ENCODE data around the gene CDK9.
A peak's percentile ranks its signal among the peaks of the same experiment; 100 is the strongest.
"Not testable (repeated sequence)": the region's sequence is repeated elsewhere in the genome, so short reads cannot be mapped to it uniquely, and the experiment has no call there.

Gene CDK9

GRCh38 chr9:127780909-127781308 is 4.9 kb upstream of the CDK9 start:
- DNase-seq, result not testable (repeated sequence)

DNA sequence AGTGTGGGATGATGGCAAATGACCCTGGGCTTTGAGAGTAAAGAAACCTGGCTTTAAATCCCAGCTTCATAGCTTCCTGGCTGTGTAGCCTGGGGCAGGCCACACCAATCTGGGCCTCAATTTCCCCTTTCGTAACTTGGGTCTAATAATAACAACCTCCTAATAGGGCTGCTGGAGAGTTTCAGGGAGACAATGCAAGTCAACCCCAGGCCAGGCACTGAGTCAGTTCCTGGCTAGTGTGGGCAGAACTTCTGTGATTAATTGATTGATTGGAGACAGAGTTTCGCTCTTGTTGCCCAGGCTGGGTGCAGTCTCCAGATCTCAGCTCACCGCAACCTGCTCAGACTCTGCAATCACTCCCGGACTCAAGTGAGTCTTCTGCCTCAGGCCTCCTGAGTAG is 4.0 kb upstream of the CDK9 start:
- DNase-seq, result no peak

DNA sequence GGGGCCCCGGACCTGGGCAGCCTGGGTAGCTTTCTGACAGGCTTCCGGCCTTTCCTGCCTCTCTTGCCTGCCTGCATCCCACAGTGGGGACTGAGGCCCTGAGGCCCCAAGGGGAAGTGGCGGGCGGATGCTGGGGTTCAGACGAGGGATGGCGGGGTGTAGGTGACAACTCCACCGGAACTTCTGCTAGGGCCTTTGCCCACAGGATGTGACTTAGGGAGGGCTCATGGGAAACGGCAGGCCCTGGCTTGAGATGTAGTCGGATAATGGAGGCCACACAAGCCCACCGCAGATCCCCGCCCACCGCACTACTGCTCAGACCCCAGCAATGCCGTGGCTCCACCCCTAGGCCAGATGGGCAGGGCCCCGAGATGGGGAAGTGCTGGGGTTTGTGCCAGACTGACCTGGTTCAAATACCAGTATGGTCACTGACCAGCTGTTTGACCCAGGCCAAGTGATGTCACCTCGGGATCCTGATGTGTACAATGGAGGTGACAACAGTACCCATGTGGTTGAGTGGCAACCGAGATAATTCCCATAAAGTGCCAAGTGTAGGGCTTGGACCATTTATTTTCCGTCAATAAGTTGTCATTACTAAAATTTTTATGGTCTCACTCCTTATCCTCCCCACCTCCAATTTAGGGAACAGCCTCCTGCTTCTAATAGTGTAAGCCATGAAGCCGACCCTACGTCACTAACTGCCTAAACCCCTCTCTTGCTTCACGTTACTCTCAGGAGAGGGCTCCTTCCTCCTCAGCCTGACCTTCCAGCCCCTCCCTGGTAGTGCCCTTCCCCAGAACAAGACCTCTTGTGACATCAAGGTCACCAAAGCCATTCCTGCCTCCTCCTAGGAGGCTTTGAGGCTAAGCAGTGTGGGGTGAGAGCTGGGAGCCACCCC is 2.5 kb upstream of the CDK9 start:
- no peak for DNase-seq

DNA sequence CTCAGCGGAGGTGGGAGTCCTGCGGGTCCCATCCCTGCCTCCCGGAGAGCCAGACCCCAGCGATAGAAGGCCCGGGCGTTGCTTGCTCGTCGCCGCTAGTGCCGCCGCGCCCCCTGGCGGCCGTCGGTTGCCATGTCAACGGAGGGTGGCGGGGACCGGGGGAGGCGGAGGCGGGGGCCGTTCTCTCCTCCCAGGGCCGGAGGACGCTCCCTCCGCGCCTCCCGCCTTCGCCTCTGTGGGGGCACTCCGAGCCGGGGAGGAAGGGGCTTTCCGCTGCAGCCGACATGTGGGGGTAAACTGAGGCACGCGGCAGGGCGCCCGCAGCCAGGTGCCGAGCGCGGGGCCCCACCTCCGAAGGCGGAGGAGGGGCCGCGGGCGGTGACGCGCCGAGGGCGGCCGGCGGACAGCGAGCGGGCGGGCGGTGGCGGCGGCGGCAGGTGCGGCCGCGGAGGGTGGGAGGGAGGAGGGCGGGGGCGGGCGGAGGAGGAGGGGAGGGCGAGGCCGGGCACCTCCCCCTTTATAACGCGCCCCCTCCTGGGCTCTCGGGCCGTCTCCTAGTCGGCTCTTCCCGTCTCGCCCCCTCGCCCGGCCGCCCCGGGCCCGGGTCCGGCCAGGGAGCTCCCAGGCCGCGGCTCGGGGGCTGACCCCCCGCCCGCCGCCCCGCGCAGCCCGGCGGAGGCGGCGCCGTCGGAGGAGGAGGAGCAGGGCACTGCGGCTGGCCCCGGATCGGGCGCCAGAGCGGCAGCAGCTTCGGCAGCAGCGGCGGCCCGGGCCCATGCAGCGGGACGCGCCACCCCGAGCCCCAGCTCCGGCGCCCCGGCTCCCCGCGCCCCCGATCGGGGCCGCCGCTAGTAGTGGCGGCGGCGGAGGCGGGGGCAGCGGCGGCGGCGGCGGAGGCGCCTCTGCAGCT is 556 bp upstream of the CDK9 start:
- peak; percentile 84 for DNase-seq

DNA sequence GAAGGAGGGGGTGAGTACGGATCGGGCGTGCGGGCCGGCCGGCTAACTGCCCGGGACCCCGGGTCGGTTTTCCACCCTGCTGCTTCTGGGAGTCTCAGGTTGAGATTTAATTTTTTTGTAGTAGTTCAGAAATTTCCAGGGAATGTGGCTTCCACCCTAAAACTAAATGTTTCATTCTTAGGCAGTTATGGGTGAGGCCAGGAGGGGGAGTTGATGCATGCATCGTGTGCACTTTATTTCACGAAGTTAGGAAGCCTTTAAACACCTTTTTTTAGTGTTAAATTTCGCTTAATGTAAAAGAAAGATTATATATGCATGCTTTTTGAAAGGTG is 905 bp downstream of the CDK9 start:
- no peak for DNase-seq

DNA sequence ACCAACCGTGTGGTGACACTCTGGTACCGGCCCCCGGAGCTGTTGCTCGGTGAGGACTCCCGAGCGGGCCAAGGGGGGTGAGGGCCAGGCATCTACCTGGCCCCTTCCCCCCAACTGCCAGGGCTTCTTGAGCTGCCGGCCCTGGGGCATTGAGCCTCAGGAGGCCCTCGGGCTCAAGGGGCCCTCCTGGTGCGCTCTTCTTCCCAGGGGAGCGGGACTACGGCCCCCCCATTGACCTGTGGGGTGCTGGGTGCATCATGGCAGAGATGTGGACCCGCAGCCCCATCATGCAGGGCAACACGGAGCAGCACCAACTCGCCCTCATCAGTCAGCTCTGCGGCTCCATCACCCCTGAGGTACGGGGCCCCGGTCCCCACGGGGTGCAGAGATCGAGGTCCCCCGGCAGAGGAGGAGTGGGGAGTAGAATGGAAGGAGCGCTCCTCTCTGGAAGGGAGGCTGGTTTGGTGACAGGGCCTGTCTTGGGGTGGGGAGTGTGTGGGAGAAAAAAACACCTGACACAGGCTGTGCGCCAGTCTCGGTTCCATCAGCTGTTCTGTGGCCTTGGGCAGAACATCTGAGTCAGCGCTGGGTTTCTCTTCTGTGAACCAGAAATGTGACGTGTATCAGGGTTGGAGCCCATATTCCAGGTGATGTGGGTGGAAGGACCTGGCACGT is 2.6 kb downstream of the CDK9 start:
- no peak for DNase-seq

DNA sequence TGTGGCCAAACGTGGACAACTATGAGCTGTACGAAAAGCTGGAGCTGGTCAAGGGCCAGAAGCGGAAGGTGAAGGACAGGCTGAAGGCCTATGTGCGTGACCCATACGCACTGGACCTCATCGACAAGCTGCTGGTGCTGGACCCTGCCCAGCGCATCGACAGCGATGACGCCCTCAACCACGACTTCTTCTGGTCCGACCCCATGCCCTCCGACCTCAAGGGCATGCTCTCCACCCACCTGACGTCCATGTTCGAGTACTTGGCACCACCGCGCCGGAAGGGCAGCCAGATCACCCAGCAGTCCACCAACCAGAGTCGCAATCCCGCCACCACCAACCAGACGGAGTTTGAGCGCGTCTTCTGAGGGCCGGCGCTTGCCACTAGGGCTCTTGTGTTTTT is 3.3 kb downstream of the CDK9 start:
- no peak for DNase-seq

GRCh38 chr9:127790094-127790855 is 4.4 kb downstream of the CDK9 start:
- DNase-seq, result no peak

- DNase-seq, result no peak
Measured at GRCh38 chr9:127791085-127791484, 5.3 kb downstream of the CDK9 start.

DNA sequence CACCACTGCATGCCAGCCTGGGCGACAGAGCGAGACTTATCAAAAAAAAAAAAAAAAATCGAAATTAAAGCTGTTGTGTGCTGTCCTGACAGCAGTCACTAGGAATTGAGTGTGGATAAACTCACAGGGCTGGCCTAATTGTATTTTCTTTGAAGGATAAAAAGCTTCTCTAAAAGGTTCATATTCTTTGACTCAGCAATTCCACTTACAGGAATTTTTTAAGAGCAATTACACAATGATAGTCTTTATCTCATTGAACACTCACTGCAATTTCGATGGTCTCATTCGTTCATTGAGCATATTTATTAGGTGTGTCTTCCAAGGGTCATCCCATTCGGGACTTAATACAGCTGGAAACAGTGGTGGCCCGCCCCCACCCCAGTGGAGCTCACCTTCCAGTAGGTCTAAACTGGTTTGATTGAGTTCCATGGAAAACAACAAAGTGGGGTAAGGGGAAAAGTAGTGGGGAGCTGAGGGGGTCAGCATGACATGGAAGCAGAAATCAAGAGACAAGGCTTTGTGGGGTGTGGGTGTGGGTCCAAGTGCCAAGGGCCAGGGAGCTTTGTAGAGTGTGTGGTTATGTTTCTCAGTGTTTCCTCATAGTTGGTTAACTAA is 6.7 kb downstream of the CDK9 start:
- no peak for DNase-seq

- no peak for DNase-seq
Measured at GRCh38 chr9:127793093-127793708, 7.4 kb downstream of the CDK9 start.

DNA sequence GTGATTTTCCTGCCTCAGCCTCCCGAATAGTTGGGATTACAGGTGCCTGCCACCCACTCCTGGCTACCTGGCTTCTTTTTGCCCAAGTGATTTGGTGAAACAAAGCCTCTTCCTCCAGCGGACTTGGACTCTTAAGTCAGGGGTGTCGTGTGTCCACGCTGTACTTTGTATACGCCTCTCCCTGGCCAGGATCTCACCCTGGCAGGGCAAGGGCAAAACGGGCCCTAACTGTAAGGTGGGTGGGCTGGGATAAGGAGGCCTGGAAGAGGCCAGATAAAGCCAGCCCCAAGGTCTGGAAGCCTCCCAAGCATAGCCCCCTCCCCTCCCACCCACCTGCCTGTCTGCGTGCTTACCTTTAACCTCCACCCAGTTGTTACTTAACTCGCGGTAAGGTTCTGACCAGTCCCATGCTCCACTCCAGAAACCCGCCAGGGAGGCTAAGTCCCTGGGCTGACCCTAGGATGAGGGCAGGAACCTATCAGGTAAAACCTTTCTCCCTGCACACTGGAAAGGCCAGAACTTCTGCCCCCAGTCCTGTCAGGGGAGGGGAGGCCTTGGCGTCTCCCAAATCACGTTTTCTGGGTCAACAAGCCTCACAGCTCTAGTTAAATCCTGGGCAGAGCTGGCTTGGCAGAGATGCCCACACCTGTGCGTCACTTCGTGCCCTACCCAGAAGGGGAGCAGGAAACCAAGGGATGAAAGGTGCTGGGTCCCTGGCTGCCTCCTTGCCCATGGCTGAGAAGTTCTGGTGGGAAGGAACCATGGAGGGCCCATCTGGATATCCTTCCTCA is 8.4 kb downstream of the CDK9 start:
- DNase-seq, result no peak

DNA sequence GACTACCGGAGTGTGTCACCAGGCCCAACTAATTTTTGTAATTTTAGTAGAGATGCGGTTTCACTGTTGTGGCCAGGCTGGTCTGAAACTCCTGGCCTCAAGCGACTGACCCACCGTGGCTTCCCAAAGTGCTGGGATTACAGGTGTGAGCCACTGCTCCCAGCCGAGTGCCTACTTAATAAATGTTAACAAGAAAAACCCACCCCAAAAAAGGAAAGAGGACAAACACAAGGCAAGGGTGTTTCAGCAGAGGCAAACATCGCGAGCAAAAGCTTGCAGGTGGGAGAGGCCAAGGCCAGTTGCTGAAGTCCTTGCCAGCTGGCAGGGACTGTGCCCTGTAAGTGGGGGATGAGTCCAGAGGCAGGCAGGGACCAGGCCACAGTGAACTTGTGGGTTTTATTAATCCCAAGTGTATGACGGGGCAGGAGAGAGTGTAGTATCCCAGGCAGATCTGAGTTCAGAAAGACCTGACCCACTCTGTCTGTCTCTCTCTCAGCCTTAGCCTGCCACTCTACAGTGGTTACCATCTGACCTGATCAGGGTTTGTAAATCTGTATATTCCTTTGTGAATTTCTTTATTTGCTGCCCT is 10.5 kb downstream of the CDK9 start:
- no peak for DNase-seq

DNA sequence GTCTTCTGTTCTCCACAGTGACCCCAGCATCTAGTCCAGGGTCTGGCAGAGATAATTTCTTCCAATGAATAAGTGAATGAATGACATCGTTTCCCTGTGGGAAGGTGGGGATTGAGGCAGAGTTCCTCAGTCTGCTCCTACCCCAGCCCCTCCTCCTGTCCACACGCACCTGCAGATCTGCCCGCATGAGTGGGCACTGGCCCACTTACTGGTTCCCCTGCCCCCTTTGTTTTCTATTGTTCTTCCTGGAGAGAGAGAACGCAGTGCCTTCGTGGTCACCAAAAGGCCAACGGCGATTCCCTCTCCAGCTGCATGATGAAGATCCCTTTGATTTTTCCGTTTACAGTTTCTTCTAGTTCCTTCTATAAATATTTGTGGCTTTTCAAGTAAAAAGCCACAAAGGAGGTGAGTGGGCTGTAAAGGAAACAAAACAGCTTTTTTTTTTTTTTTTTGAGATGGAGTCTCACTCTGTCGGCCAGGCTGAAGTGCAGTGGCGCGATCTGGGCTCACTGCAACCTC is 11.1 kb downstream of the CDK9 start:
- no peak for DNase-seq

GRCh38 chr9:127801955-127802575 is 16.2 kb downstream of the CDK9 start:
- no peak for DNase-seq

GRCh38 chr9:127802576-127803443 is 17.0 kb downstream of the CDK9 start, which contains the start of gene FPGS:
TSS of gene FPGS (plus strand) at chr9:127802882. CDS start at chr9:127802925, 43 bp downstream.
- DNase-seq, result no peak

DNA sequence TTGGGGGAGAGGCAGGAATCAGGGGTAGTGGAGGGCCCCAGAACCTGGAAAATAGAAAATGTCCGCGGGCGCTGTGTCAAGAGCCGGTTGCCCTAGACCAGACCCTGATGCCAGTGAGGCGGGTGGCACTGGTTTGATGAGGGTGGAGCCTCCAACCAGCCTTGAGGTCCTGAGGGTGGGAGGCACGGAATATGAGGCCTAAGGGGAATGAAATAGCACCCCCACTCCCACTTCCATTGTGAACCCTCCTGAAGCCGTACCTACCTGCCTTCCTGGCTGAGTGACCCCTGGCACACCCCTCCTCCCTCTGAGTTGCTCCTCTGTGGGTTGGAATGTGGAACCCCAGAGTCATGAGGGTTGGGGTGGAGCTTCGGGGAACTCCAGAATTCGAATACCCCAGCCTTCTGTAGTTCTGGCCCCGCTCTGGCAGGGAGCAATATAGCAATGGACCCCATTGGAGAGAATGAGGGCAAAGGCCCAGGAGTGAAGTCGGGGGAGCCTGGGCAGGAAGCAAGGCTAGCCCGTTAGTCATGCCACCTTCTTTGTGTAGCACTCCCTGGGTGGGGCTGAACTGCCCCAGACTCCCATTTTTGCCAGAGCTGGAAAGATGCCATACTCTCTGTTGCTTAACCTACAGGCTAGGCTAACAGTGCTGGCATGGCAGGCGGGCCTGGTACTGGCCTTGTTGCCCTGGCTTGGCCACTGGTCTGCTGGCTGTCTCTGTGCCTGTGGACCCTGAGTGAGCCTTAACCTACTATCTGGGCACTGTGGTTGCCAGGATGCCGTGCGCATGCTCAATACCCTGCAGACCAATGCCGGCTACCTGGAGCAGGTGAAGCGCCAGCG is 17.9 kb downstream of the CDK9 start:
- DNase-seq, result no peak

DNA sequence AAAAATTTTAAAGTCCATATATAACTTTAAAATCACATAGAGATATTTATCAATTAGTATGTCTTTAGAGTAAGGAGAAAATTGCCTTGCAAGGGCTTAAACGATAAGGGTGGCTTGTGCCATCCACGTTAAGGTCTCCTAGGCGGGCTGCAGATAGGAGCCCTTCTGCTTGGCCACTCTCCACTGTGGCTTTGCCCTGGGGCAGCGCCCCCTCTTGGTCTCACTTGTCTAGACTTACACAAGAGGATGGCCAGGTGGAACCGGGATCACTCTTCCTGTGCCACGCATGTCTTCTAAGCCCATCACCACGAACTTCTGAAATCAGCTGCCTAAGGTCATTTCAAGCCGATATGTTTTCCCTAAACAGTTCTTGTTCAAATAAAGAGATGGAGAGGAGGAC is 19.8 kb downstream of the CDK9 start:
- DNase-seq, result no peak

All from cortex of kidney (tissue), 1 donor.